Measurements from ENCODE around the gene ELMOD1. TPM values are rescaled to one million over a fixed set of nuclear protein-coding genes. Genes with fewer than 3 reads are reported as not detected.

ELMOD1 gene
- total and polyA plus RNA-seq, 2 of the 4 experiments (the other 2 are of a cell fraction), result 0.18 to 0.29 TPM

GRCh38 chr11:107689317-107690202 lies 98.6 kb downstream of the ELMOD1 start:
- no peak overlapping the region for H2BK15ac ChIP-seq (ENCODE audit: low read depth, low read length)
- H3K4me2 ChIP-seq (ENCODE audit: low read depth, low read length), result peak overlapping the region; percentile 80; the same call in 1 of the 2 replicates
- WGBS, 2 experiments (ENCODE audit: extremely low coverage in 2 of 2, insufficient read length in 1 of 2), result no CpG with 5 or more reads among the region's 11 CpGs
- no peak overlapping the region for H3K18ac ChIP-seq (ENCODE audit: low read depth, low read length)
- H4K5ac ChIP-seq (ENCODE audit: low read depth, low read length), result no peak overlapping the region
- no peak overlapping the region for H3K14ac ChIP-seq (replicated peaks; ENCODE audit: low read depth, low read length)
- dilution Hi-C loops (cut with HindIII; ENCODE audit: low sequenced_read_pairs, unreplicated experiment), result no loop called here
- ATAC-seq (ENCODE audit: low read depth) (peak; percentile 90), DNase-seq (peak; percentile 51)
- H2BK120ac ChIP-seq (ENCODE audit: low read depth, low read length), result peak overlapping the region; percentile 61; the same call in 1 of the 2 replicates
- H3K4me3 ChIP-seq (ENCODE audit: insufficient read depth, low read depth, low read length), result no peak overlapping the region
- H3K27ac ChIP-seq (ENCODE audit: insufficient read depth, low read length), result no peak overlapping the region
- intact Hi-C loops (cut with micrococcal nuclease), result loop anchor here (1.0 to 10.0 kb wide), 5 partner anchors 81 to 205 kb away; no protein-coding TSS in a partner anchor
- no peak overlapping the region for H3K23ac ChIP-seq (ENCODE audit: low read depth, low read length)
- TF ChIP-seq, protein P1, sequence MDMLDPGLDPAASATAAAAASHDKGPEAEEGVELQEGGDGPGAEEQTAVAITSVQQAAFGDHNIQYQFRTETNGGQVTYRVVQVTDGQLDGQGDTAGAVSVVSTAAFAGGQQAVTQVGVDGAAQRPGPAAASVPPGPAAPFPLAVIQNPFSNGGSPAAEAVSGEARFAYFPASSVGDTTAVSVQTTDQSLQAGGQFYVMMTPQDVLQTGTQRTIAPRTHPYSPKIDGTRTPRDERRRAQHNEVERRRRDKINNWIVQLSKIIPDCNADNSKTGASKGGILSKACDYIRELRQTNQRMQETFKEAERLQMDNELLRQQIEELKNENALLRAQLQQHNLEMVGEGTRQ (IDR thresholded peaks at IDR 0.05; ENCODE audit: low read depth, low read length), result no peak
- no peak for TF ChIP-seq RCOR1 (IDR thresholded peaks at IDR 0.05; ENCODE audit: insufficient replicate concordance, low read length)
- TF ChIP-seq MAFK (IDR thresholded peaks at IDR 0.05; ENCODE audit: low read depth, low read length), result no peak
- no peak for TF ChIP-seq CHD1 (IDR thresholded peaks at IDR 0.05; ENCODE audit: low read depth, low read length)
- TF ChIP-seq ELK1 (IDR thresholded peaks at IDR 0.05; ENCODE audit: borderline replicate concordance, low read depth, low read length), result no peak
- TF ChIP-seq CTCF (conservative IDR thresholded peaks at IDR 0.05; ENCODE audit: low read depth, low read length), result peak; percentile 85
- 0 out of 2 replicates have a peak, but pooled peaks have one; percentile 18 for TF ChIP-seq POLR2A (IDR thresholded peaks at IDR 0.05; ENCODE audit: low read depth, low read length)
- no peak for TF ChIP-seq RFX5 (IDR thresholded peaks at IDR 0.05; ENCODE audit: low read depth, low read length)
- TF ChIP-seq SMC3 (IDR thresholded peaks at IDR 0.05; ENCODE audit: low read depth, low read length), result peak; percentile 89
- no peak for TF ChIP-seq FOS (IDR thresholded peaks at IDR 0.05; ENCODE audit: low read depth, low read length)
- no peak for TF ChIP-seq CEBPB (IDR thresholded peaks at IDR 0.05; ENCODE audit: low read depth, low read length)
- no peak for TF ChIP-seq MXI1 (IDR thresholded peaks at IDR 0.05; ENCODE audit: borderline replicate concordance, low read depth, low read length)
- TF ChIP-seq RAD21 (IDR thresholded peaks at IDR 0.05; ENCODE audit: low read length), result peak; percentile 89
- no peak for TF ChIP-seq BHLHE40 (IDR thresholded peaks at IDR 0.05; ENCODE audit: low read depth, low read length)
- H3K9ac ChIP-seq (ENCODE audit: low read depth, low read length), result no peak overlapping the region
- no peaks in the 10 kb centered on the region for H3K27me3 ChIP-seq (ENCODE audit: control insufficient read depth, insufficient read depth, low read length)
- no peaks in the 10 kb centered on the region for H3K36me3 ChIP-seq (ENCODE audit: control insufficient read depth, insufficient read depth, low read length)
- no peaks in the 10 kb centered on the region for H3K79me1 ChIP-seq (ENCODE audit: low read depth in 1 of 2, low read length in 2 of 2)
- H4K20me1 ChIP-seq (ENCODE audit: insufficient read depth, low read length), result no peaks in the 10 kb centered on the region
- H3K4me1 ChIP-seq (ENCODE audit: control insufficient read depth, insufficient read depth, low read length), result peaks cover 4% of the 10 kb centered on the region; the same call in 1 of the 2 replicates
- H3K56ac ChIP-seq (ENCODE audit: extremely low read depth, insufficient read depth, low read length), result no peak overlapping the region
- no peak overlapping the region for H2AK5ac ChIP-seq (ENCODE audit: low read depth, low read length)
- no peaks in the 10 kb centered on the region for H3K9me1 ChIP-seq (ENCODE audit: insufficient read depth, low read length)
- H2AK9ac ChIP-seq (replicated peaks; ENCODE audit: low read depth, low read length, poor library complexity), result no peak overlapping the region
- no peaks in the 10 kb centered on the region for H3K9me3 ChIP-seq (ENCODE audit: control insufficient read depth, insufficient read depth, low read length)
- H4K8ac ChIP-seq (ENCODE audit: low read depth in 2 of 2, low read length in 2 of 2), result no peak overlapping the region
- POLR2A ChIA-PET (ENCODE audit: unreplicated experiment), result interaction anchor here (0.6 kb wide), 1 partner anchor 9 kb away, joined by 3 read pairs; no protein-coding TSS in a partner anchor
- no TSS peak for BruUV-seq (replicated peaks)
- in situ Hi-C loops (cut with MboI; ENCODE audit: low sequenced_read_pairs), result loop anchor here (5.0 kb wide), 1 partner anchor 122 kb away; the partner anchor contains the start of gene ALKBH8
- CTCF ChIA-PET, result interaction anchor here (0.5 to 2.0 kb wide), 13 partner anchors 28 to 136 kb away, joined by 3 to 15 read pairs (median 4); no protein-coding TSS in a partner anchor
- no peak overlapping the region for H3K4ac ChIP-seq (ENCODE audit: low read depth, low read length)
- no peak overlapping the region for H4K91ac ChIP-seq (ENCODE audit: insufficient read depth, low read depth, low read length)
- no peak overlapping the region for H2AFZ ChIP-seq (replicated peaks; ENCODE audit: low read length, poor library complexity)
- H2BK20ac ChIP-seq (ENCODE audit: low read depth, low read length), result no peak overlapping the region
- H2BK5ac ChIP-seq (ENCODE audit: low read depth, low read length, poor library complexity, severe bottlenecking), result no peak overlapping the region
